Measurements from ENCODE around the gene INO80. TPM values are rescaled to one million over a fixed set of nuclear protein-coding genes. Genes with fewer than 3 reads are reported as not detected.
A peak's percentile ranks its signal among the peaks of the same experiment; 100 is the strongest.

The INO80 gene
- polyA plus RNA-seq, 4 donors, result 6.9 to 18.7 (median 11.5) TPM

- Histone ChIP-seq H3K4me3 (ENCODE audit: low read depth in 1 of 3, low read length in 3 of 3) (no peak overlapping the region), H3K4me1 (ENCODE audit: control insufficient read depth in 3 of 3, insufficient read depth in 2 of 3, low read depth in 1 of 3, low read length in 2 of 3) (peaks cover 0 to 29% (median 3%) of the 10 kb centered on the region in 3 donors)
These were observed 96.9 kb downstream of the INO80 start for GRCh38 chr15:41019174-41019573.

GRCh38 chr15:41018534-41018933 is 97.5 kb downstream of the INO80 start:
- no peak overlapping the region for H3K4me3 ChIP-seq (ENCODE audit: low read depth in 1 of 3, low read length in 3 of 3)
- WGBS, 3 donors, result 28 to 50% (median 35%) methylated on average over 1 of the region's 1 CpG
- FAIRE-seq (no peak), DNase-seq (peak; percentile 58 to 69)
- no peaks in the 10 kb centered on the region for H3K27me3 ChIP-seq (ENCODE audit: control insufficient read depth in 3 of 3, insufficient read depth in 3 of 3, low read length in 3 of 3)
- H3K36me3 ChIP-seq (ENCODE audit: control insufficient read depth in 3 of 3, insufficient read depth in 2 of 3, low read depth in 1 of 3, low read length in 3 of 3), result peaks cover 0 to 23% (median 15%) of the 10 kb centered on the region in 3 donors
- peaks cover 0 to 29% (median 3%) of the 10 kb centered on the region in 3 donors for H3K4me1 ChIP-seq (ENCODE audit: control insufficient read depth in 3 of 3, insufficient read depth in 2 of 3, low read depth in 1 of 3, low read length in 2 of 3)
- no peak overlapping the region for H3K27ac ChIP-seq (ENCODE audit: low read depth in 1 of 3, low read length in 2 of 3)
- no peaks in the 10 kb centered on the region for H3K9me3 ChIP-seq (ENCODE audit: control insufficient read depth in 2 of 2, insufficient read depth in 1 of 2, low read depth in 1 of 2, low read length in 1 of 2)

More at GRCh38 chr15:41019174-41019573, 96.9 kb downstream of the INO80 start:
- Histone ChIP-seq H3K27ac (ENCODE audit: low read depth in 1 of 3, low read length in 2 of 3) (no peak overlapping the region), H3K36me3 (ENCODE audit: control insufficient read depth in 3 of 3, insufficient read depth in 2 of 3, low read depth in 1 of 3, low read length in 3 of 3) (peaks cover 0 to 23% (median 15%) of the 10 kb centered on the region in 3 donors), H3K9me3 (ENCODE audit: control insufficient read depth in 2 of 2, insufficient read depth in 1 of 2, low read depth in 1 of 2, low read length in 1 of 2) (no peaks in the 10 kb centered on the region), H3K27me3 (ENCODE audit: control insufficient read depth in 3 of 3, insufficient read depth in 3 of 3, low read length in 3 of 3) (no peaks in the 10 kb centered on the region)
- DNase-seq (no peak), FAIRE-seq (no peak)
- WGBS, 3 donors, result 59 to 70% (median 66%) methylated on average over 5 of the region's 5 CpGs

GRCh38 chr15:41017066-41017735 is 98.9 kb downstream of the INO80 start:
- FAIRE-seq, result no peak
- Histone ChIP-seq H3K9me3 (ENCODE audit: control insufficient read depth in 2 of 2, insufficient read depth in 1 of 2, low read depth in 1 of 2, low read length in 1 of 2) (no peaks in the 10 kb centered on the region), H3K27me3 (ENCODE audit: control insufficient read depth in 3 of 3, insufficient read depth in 3 of 3, low read length in 3 of 3) (no peaks in the 10 kb centered on the region), H3K27ac (ENCODE audit: low read depth in 1 of 3, low read length in 2 of 3) (peak overlapping the region in 2 of 3 donors; percentile 8 to 17), H3K4me1 (ENCODE audit: control insufficient read depth in 3 of 3, insufficient read depth in 2 of 3, low read depth in 1 of 3, low read length in 2 of 3) (peaks cover 0 to 30% (median 3%) of the 10 kb centered on the region in 3 donors), H3K4me3 (ENCODE audit: low read depth in 1 of 3, low read length in 3 of 3) (no peak overlapping the region), H3K36me3 (ENCODE audit: control insufficient read depth in 3 of 3, insufficient read depth in 2 of 3, low read depth in 1 of 3, low read length in 3 of 3) (peaks cover 0 to 23% (median 15%) of the 10 kb centered on the region in 3 donors)
- no peak for DNase-seq
- 44 to 74% (median 73%) methylated on average over 2 of the region's 2 CpGs for WGBS, 3 donors

GRCh38 chr15:41013691-41014414 is 102.2 kb downstream of the INO80 start:
- peaks cover 2 to 30% (median 8%) of the 10 kb centered on the region in 3 donors for H3K4me1 ChIP-seq (ENCODE audit: control insufficient read depth in 3 of 3, insufficient read depth in 2 of 3, low read depth in 1 of 3, low read length in 2 of 3)
- H3K4me3 ChIP-seq (ENCODE audit: low read depth in 1 of 3, low read length in 3 of 3), result no peak overlapping the region
- H3K9me3 ChIP-seq (ENCODE audit: control insufficient read depth in 2 of 2, insufficient read depth in 1 of 2, low read depth in 1 of 2, low read length in 1 of 2), result no peaks in the 10 kb centered on the region
- H3K27ac ChIP-seq (ENCODE audit: low read depth in 1 of 3, low read length in 2 of 3), result no peak overlapping the region
- 71 to 86% (median 79%) methylated on average over 3 of the region's 3 CpGs for WGBS, 3 donors
- DNase-seq, result no peak
- H3K27me3 ChIP-seq (ENCODE audit: control insufficient read depth in 3 of 3, insufficient read depth in 3 of 3, low read length in 3 of 3), result no peaks in the 10 kb centered on the region
- no peak for FAIRE-seq
- peaks cover 0 to 20% (median 12%) of the 10 kb centered on the region in 3 donors for H3K36me3 ChIP-seq (ENCODE audit: control insufficient read depth in 3 of 3, insufficient read depth in 2 of 3, low read depth in 1 of 3, low read length in 3 of 3)

- WGBS, 3 donors, result 28 to 59% (median 54%) methylated on average over 2 of the region's 2 CpGs
- DNase-seq (peak; percentile 76 to 77), FAIRE-seq (no peak)
- Histone ChIP-seq H3K4me1 (ENCODE audit: control insufficient read depth in 3 of 3, insufficient read depth in 2 of 3, low read depth in 1 of 3, low read length in 2 of 3) (peaks cover 2 to 19% (median 5%) of the 10 kb centered on the region in 3 donors), H3K27me3 (ENCODE audit: control insufficient read depth in 3 of 3, insufficient read depth in 3 of 3, low read length in 3 of 3) (no peaks in the 10 kb centered on the region), H3K9me3 (ENCODE audit: control insufficient read depth in 2 of 2, insufficient read depth in 1 of 2, low read depth in 1 of 2, low read length in 1 of 2) (no peaks in the 10 kb centered on the region), H3K4me3 (ENCODE audit: low read depth in 1 of 3, low read length in 3 of 3) (no peak overlapping the region), H3K36me3 (ENCODE audit: control insufficient read depth in 3 of 3, insufficient read depth in 2 of 3, low read depth in 1 of 3, low read length in 3 of 3) (peaks cover 0 to 25% (median 6%) of the 10 kb centered on the region in 3 donors), H3K27ac (ENCODE audit: low read depth in 1 of 3, low read length in 2 of 3) (peak overlapping the region; percentile 11 to 77 (median 13))
These were observed 104.8 kb downstream of the INO80 start for GRCh38 chr15:41011055-41011815.

- no peaks in the 10 kb centered on the region for H3K27me3 ChIP-seq (ENCODE audit: control insufficient read depth in 3 of 3, insufficient read depth in 3 of 3, low read length in 3 of 3)
- no peaks in the 10 kb centered on the region for H3K9me3 ChIP-seq (ENCODE audit: control insufficient read depth in 2 of 2, insufficient read depth in 1 of 2, low read depth in 1 of 2, low read length in 1 of 2)
- peak overlapping the region in 1 of 3 donors; percentile 77 for H3K27ac ChIP-seq (ENCODE audit: low read depth in 1 of 3, low read length in 2 of 3)
- FAIRE-seq, result no peak
- peaks cover 2 to 19% (median 5%) of the 10 kb centered on the region in 3 donors for H3K4me1 ChIP-seq (ENCODE audit: control insufficient read depth in 3 of 3, insufficient read depth in 2 of 3, low read depth in 1 of 3, low read length in 2 of 3)
- DNase-seq, result peak; percentile 50 to 63
- no peak overlapping the region for H3K4me3 ChIP-seq (ENCODE audit: low read depth in 1 of 3, low read length in 3 of 3)
- H3K36me3 ChIP-seq (ENCODE audit: control insufficient read depth in 3 of 3, insufficient read depth in 2 of 3, low read depth in 1 of 3, low read length in 3 of 3), result peaks cover 0 to 16% (median 2%) of the 10 kb centered on the region in 3 donors
These were observed 105.7 kb downstream of the INO80 start for GRCh38 chr15:41010345-41010744.

- Histone ChIP-seq H3K27ac (ENCODE audit: low read depth in 1 of 3, low read length in 2 of 3) (no peak overlapping the region), H3K9me3 (ENCODE audit: control insufficient read depth in 2 of 2, insufficient read depth in 1 of 2, low read depth in 1 of 2, low read length in 1 of 2) (no peaks in the 10 kb centered on the region), H3K4me3 (ENCODE audit: low read depth in 1 of 3, low read length in 3 of 3) (no peak overlapping the region), H3K36me3 (ENCODE audit: control insufficient read depth in 3 of 3, insufficient read depth in 2 of 3, low read depth in 1 of 3, low read length in 3 of 3) (peaks cover 3 to 22% (median 4%) of the 10 kb centered on the region in 3 donors), H3K27me3 (ENCODE audit: control insufficient read depth in 3 of 3, insufficient read depth in 3 of 3, low read length in 3 of 3) (no peaks in the 10 kb centered on the region), H3K4me1 (ENCODE audit: control insufficient read depth in 3 of 3, insufficient read depth in 2 of 3, low read depth in 1 of 3, low read length in 2 of 3) (peaks cover 0 to 16% (median 9%) of the 10 kb centered on the region in 3 donors)
- WGBS, 3 donors, result 89 to 96% (median 91%) methylated on average over 2 of the region's 2 CpGs
- no peak for FAIRE-seq
- no peak for DNase-seq
These were observed 109.6 kb downstream of the INO80 start for GRCh38 chr15:41006479-41006878.

- FAIRE-seq (no peak), DNase-seq (no peak)
- Histone ChIP-seq H3K4me3 (ENCODE audit: low read depth in 1 of 3, low read length in 3 of 3) (no peak overlapping the region), H3K9me3 (ENCODE audit: control insufficient read depth in 2 of 2, insufficient read depth in 1 of 2, low read depth in 1 of 2, low read length in 1 of 2) (no peaks in the 10 kb centered on the region), H3K27ac (ENCODE audit: low read depth in 1 of 3, low read length in 2 of 3) (no peak overlapping the region), H3K36me3 (ENCODE audit: control insufficient read depth in 3 of 3, insufficient read depth in 2 of 3, low read depth in 1 of 3, low read length in 3 of 3) (peaks cover 4 to 30% (median 4%) of the 10 kb centered on the region in 3 donors), H3K4me1 (ENCODE audit: control insufficient read depth in 3 of 3, insufficient read depth in 2 of 3, low read depth in 1 of 3, low read length in 2 of 3) (peaks cover 5 to 13% (median 9%) of the 10 kb centered on the region in 3 donors), H3K27me3 (ENCODE audit: control insufficient read depth in 3 of 3, insufficient read depth in 3 of 3, low read length in 3 of 3) (no peaks in the 10 kb centered on the region)
- WGBS, 3 donors, result 75 to 85% (median 78%) methylated on average over 3 of the region's 3 CpGs
These were observed 111.6 kb downstream of the INO80 start for GRCh38 chr15:41004490-41004889.
